Psoas muscle (tissue), 8 donors: ENCODE measurements around the gene DCTPP1. TPM values are rescaled to one million over a fixed set of nuclear protein-coding genes. Genes with fewer than 3 reads are reported as not detected.
"Not testable (repeated sequence)": the region's sequence is repeated elsewhere in the genome, so short reads cannot be mapped to it uniquely, and the experiment has no call there.

Source experiments
- ATAC-seq, 4 donors: fragments of 200-7000 bp; cut with Tn5 transposase; one replicate each; pipeline ENCODE4 v1.9.1; 2020; ENCODE audit warnings: moderate library complexity in 3 of 4, mild to moderate bottlenecking in 2 of 4
- DNase-seq, 2 donors: peaks; one replicate each; pipeline ENCODE4 v3.0.0-alpha.2; 2020
- H3K27ac ChIP-seq: fragments of 200-600 bp; one replicate; pipeline ENCODE4 v1.8.0; 2022
- H3K27me3 ChIP-seq, 3 donors: fragments of 200-600 bp in 1 of 3; one replicate each; pipeline versions ENCODE4 v1.6.1 to v1.8.0; 2013 to 2022; ENCODE audit warnings: low read length in 2 of 3, mild to moderate bottlenecking in 2 of 3, moderate library complexity in 1 of 3; ENCODE audit not compliant: insufficient read depth in 3 of 3
- H3K36me3 ChIP-seq, 2 donors: fragments of 200-600 bp in 1 of 2; one replicate each; pipeline versions ENCODE4 v1.6.1 to v1.8.0; 2013 to 2022; ENCODE audit warnings: low read depth in 1 of 2, mild to moderate bottlenecking in 1 of 2, moderate library complexity in 1 of 2; ENCODE audit not compliant: insufficient read depth in 1 of 2
- H3K4me1 ChIP-seq: fragments of 200-600 bp; one replicate; pipeline ENCODE4 v1.8.0; 2022
- H3K4me3 ChIP-seq: fragments of 200-600 bp; one replicate; pipeline ENCODE4 v1.8.0; 2022; ENCODE audit warnings: mild to moderate bottlenecking
- H3K9me3 ChIP-seq: fragments of 200-600 bp; one replicate; pipeline ENCODE4 v1.8.0; 2022
- CTCF ChIP-seq: fragments of 200-600 bp; IDR thresholded peaks from one replicate; pipeline ENCODE4 v1.8.0; 2022; ENCODE audit warnings: antibody characterized with exemption
- WGBS, 3 donors: extraction: QIAGEN DNeasy Blood & Tissue Kit; methylation state at CpG; one replicate each; pipeline versions ENCODE4 v1.1.6 to v1.1.7; 2013; 5-methylcytosine and 5-hydroxymethylcytosine counted together
- intact Hi-C, 2 donors: fragments of 100-400 bp; cut with DNase I; formaldehyde crosslinking; loops; one replicate each; pipeline versions ENCODE4 v1.11.0 to v1.14.2; 2022
- polyA plus RNA-seq, 3 donors: library from polyadenylated mRNA; stranded (reverse); fragments of 200-250 nt; gene quantifications; one replicate each; pipeline ENCODE4 v1.2.3, GENCODE V29; 2013
- total RNA-seq, 4 donors: library from RNA; stranded (reverse); fragmentation: NEBNext Ultra II Directional in 2 of 4; extraction: Animal tissue kit (Norgen Biotek cat#: 25700) in 2 of 4; gene quantifications; one replicate each; pipeline versions ENCODE4 v1.2.1 to v1.2.4, GENCODE V29; 2021 to 2023
- donor health status: healthy with polysubstance abuse.
- donor health status: DM: no; HTN: no; CAD: no; lungs with moderate emphysema.
- donor health status: Bipolar disorder and iron deficiency.
- donor health status: healthy.
- donor health status: DM: yes; HTN: yes; CAD: no.
- donor health status: DM: no; HTN: no; CAD: no.
- donor health status: DM: no; HTN: no; CAD: no.
- donor health status: DM: yes; HTN: yes; CAD: no.

Gene DCTPP1
- total and polyA plus RNA-seq, 7 donors: 23.3 to 84.2 (median 42.2) TPM

- Histone ChIP-seq H3K4me3 (no peak overlapping the region), H3K4me1 (peaks cover 20% of the 10 kb centered on the region), H3K36me3 (peaks cover 0 to 13% of the 10 kb centered on the region in 2 donors), H3K27me3 (no peaks in the 10 kb centered on the region), H3K9me3 (no peaks in the 10 kb centered on the region), H3K27ac (no peak overlapping the region)
- WGBS, 3 donors: 67 to 80% (median 72%) methylated on average over 4 of the region's 4 CpGs
- intact Hi-C loops: no loop called here
- DNase-seq: no peak
- no peak for ATAC-seq
- no peak for TF ChIP-seq CTCF
These were observed 32.8 kb downstream of the DCTPP1 start for GRCh38 chr16:30397056-30397455.

- H3K9me3 ChIP-seq, intact Hi-C loops, H3K27me3 ChIP-seq, ATAC-seq, H3K27ac ChIP-seq: not testable (repeated sequence)
- H3K36me3 ChIP-seq: peaks cover 0 to 13% of the 10 kb centered on the region in 2 donors
- peak in 1 of 2 donors; percentile 28 for DNase-seq
- H3K4me1 ChIP-seq: peaks cover 20% of the 10 kb centered on the region
- H3K4me3 ChIP-seq: peak overlapping the region; percentile 91
- 72 to 89% (median 84%) methylated on average over 4 of the region's 4 CpGs for WGBS, 3 donors
These were observed 33.2 kb downstream of the DCTPP1 start for GRCh38 chr16:30396627-30397026.

- peaks cover 20% of the 10 kb centered on the region for H3K4me1 ChIP-seq
- H3K36me3 ChIP-seq: peaks cover 0 to 13% of the 10 kb centered on the region in 2 donors
- peak overlapping the region; percentile 91 for H3K4me3 ChIP-seq
- WGBS, 3 donors: 15 to 29% (median 16%) methylated on average over 10 to 13 of the region's 13 CpGs
- no peaks in the 10 kb centered on the region for H3K9me3 ChIP-seq
- DNase-seq: no peak
- ATAC-seq: no peak
- peak overlapping the region; percentile 87 for H3K27ac ChIP-seq
- intact Hi-C loops: loop anchor here in 1 of 2 donors (2.0 kb wide), 1 partner anchor 17 kb away; no protein-coding TSS in a partner anchor
- no peaks in the 10 kb centered on the region for H3K27me3 ChIP-seq
- no peak for TF ChIP-seq CTCF
These were observed 33.7 kb downstream of the DCTPP1 start for GRCh38 chr16:30395992-30396585.

- TF ChIP-seq CTCF: peak; percentile 55
- intact Hi-C loops: loop anchor here in 1 of 2 donors (2.0 kb wide), 1 partner anchor 17 kb away; no protein-coding TSS in a partner anchor
- Histone ChIP-seq H3K4me1 (peaks cover 20% of the 10 kb centered on the region), H3K27ac (peak within 1 kb of the TSS; percentile 87), H3K27me3 (no peaks in the 10 kb centered on the region), H3K9me3 (no peaks in the 10 kb centered on the region), H3K4me3 (peak within 1 kb of the TSS; percentile 91), H3K36me3 (peaks cover 0 to 13% of the 10 kb centered on the region in 2 donors)
- peak; percentile 90 to 95 for DNase-seq
- ATAC-seq: peak; percentile 96 to 98 (median 96)
- 0 to 1% (median 0%) methylated on average over 74 to 103 of the region's 103 CpGs for WGBS, 3 donors
These were observed 34.5 kb downstream of the DCTPP1 start, which contains the start of gene ZNF48 for GRCh38 chr16:30395155-30395991. TSS of gene ZNF48 (plus strand) at chr16:30395420. CDS start at chr16:30395795, 375 bp downstream.
